H1 (cell line): Measurements from ENCODE around the gene ZKSCAN1. TPM values are rescaled to one million over a fixed set of nuclear protein-coding genes. Genes with fewer than 3 reads are reported as not detected.
A peak's percentile ranks its signal among the peaks of the same experiment; 100 is the strongest.

ENCODE experiments used
- CTCF ChIA-PET: fragments of 300-600 bp; sonication (Branson Sonifier 250); formaldehyde crosslinking; loops from one replicate; lab custom pipeline; 2021; ENCODE audit not compliant: partially characterized antibody; lab: Charles Lee
- POLR2A ChIA-PET: fragments of 300-600 bp; sonication (Branson Sonifier 250); formaldehyde crosslinking; loops from one replicate; lab custom pipeline; 2021; ENCODE audit warnings: inconsistent platforms; ENCODE audit not compliant: partially characterized antibody; lab: Charles Lee
- DNase-seq, 2 experiments: peaks; one replicate each; pipeline versions ENCODE4 v3.0.0 to v3.0.0-alpha.2; 2010 to 2022; ENCODE audit warnings: low spot score in 2 of 2, low read depth in 1 of 2, mixed read lengths in 1 of 2
- FAIRE-seq: peaks from 2 replicates; lab custom pipeline; 2011; peaks lifted over from hg19 to GRCh38; lab: Jason Lieb, UNC
- H2AFZ ChIP-seq: 2 replicates; pipeline ENCODE4 v1.8.1; 2012; ENCODE audit warnings: low read length, inconsistent platforms
- H2AK5ac ChIP-seq: 2 replicates; pipeline ENCODE4 v1.6.1; 2013; ENCODE audit warnings: low read depth, low read length
- H2BK120ac ChIP-seq: replicated peaks from 2 replicates; pipeline ENCODE3; 2013; ENCODE audit warnings: low read depth, low read length, inconsistent platforms
- H2BK12ac ChIP-seq: 2 replicates; pipeline ENCODE4 v1.6.1; 2013; ENCODE audit warnings: low read depth, low read length
- H2BK15ac ChIP-seq: 2 replicates; pipeline ENCODE4 v1.6.1; 2013; ENCODE audit warnings: low read length
- H2BK20ac ChIP-seq: 2 replicates; pipeline ENCODE4 v1.6.1; 2013; ENCODE audit warnings: low read length
- H2BK5ac ChIP-seq: 2 replicates; pipeline ENCODE4 v1.6.1; 2013; ENCODE audit warnings: low read depth, low read length
- H3K14ac ChIP-seq: 2 replicates; pipeline ENCODE4 v1.6.1; 2013; ENCODE audit warnings: inconsistent platforms; ENCODE audit not compliant: insufficient read length
- H3K18ac ChIP-seq: 2 replicates; pipeline ENCODE4 v1.6.1; 2013; ENCODE audit warnings: low read length; ENCODE audit errors: extremely low read depth
- H3K23ac ChIP-seq: 2 replicates; pipeline ENCODE4 v1.6.1; 2013; ENCODE audit warnings: inconsistent platforms; ENCODE audit not compliant: insufficient read length
- H3K23me2 ChIP-seq: 2 replicates; pipeline ENCODE4 v1.6.1; 2013; ENCODE audit warnings: low read depth, low read length
- H3K27ac ChIP-seq: 2 replicates; pipeline ENCODE4 v1.6.1; 2011; ENCODE audit warnings: low read depth, low read length, inconsistent platforms
- H3K27me3 ChIP-seq, 4 experiments: replicated peaks in 1 of 4; 1 replicate in 1 of 4; 2 replicates in 3 of 4; pipeline versions ENCODE4 v1.6.1 to v1.8.1; 2011 to 2013; ENCODE audit warnings: low read length in 3 of 4, mild to moderate bottlenecking in 3 of 4, inconsistent platforms in 2 of 4, mixed read lengths in 2 of 4, moderate library complexity in 1 of 4; ENCODE audit not compliant: control insufficient read depth in 3 of 4, insufficient read depth in 3 of 4; ENCODE audit errors: extremely low read depth in 1 of 4
- H3K36me3 ChIP-seq, 4 experiments: 2 replicates each; pipeline versions ENCODE4 v1.6.1 to v1.8.1; 2011 to 2013; ENCODE audit warnings: mild to moderate bottlenecking in 4 of 4, low read length in 3 of 4, moderate library complexity in 2 of 4, control low read depth in 1 of 4, inconsistent platforms in 1 of 4; ENCODE audit not compliant: insufficient read depth in 4 of 4, control insufficient read depth in 2 of 4
- H3K4ac ChIP-seq: replicated peaks from 2 replicates; pipeline ENCODE3; 2013; ENCODE audit warnings: low read length, low read depth, mixed read lengths, inconsistent platforms; ENCODE audit not compliant: insufficient read length
- H3K4me1 ChIP-seq, 4 experiments: replicated peaks in 1 of 4; 1 replicate in 1 of 4; 2 replicates in 3 of 4; pipeline versions ENCODE4 v1.6.1 to v1.8.1; 2011 to 2013; ENCODE audit warnings: low read length in 3 of 4, inconsistent platforms in 2 of 4, mixed read lengths in 1 of 4; ENCODE audit not compliant: insufficient read depth in 4 of 4, control insufficient read depth in 3 of 4
- H3K4me2 ChIP-seq, 2 experiments: 2 replicates each; pipeline versions ENCODE4 v1.6.1 to v1.8.1; 2011 to 2013; ENCODE audit warnings: low read depth in 2 of 2, low read length in 2 of 2, control low read depth in 1 of 2, inconsistent platforms in 1 of 2, mild to moderate bottlenecking in 1 of 2; ENCODE audit not compliant: insufficient read depth in 1 of 2
- H3K4me3 ChIP-seq, 4 experiments: fragments of 200-600, 300-600 bp in 1 of 4; sonication (generic), shearing (Covaris generic), sonication (Bioruptor Twin) in 1 of 4; 2 replicates each; pipeline versions ENCODE4 v1.5.1 to v1.8.1; 2011 to 2016; ENCODE audit warnings: low read length in 4 of 4, low read depth in 3 of 4, control low read depth in 2 of 4, inconsistent platforms in 2 of 4, mild to moderate bottlenecking in 2 of 4, mixed read lengths in 1 of 4, moderate library complexity in 1 of 4; ENCODE audit not compliant: insufficient read depth in 2 of 4; ENCODE audit errors: extremely low read depth in 1 of 4
- H3K56ac ChIP-seq: replicated peaks from 2 replicates; pipeline ENCODE3; 2013; ENCODE audit warnings: low read depth, mild to moderate bottlenecking, mixed read lengths, low read length, inconsistent platforms; ENCODE audit not compliant: insufficient read length
- H3K79me1 ChIP-seq: 2 replicates; pipeline ENCODE4 v1.6.1; 2013; ENCODE audit warnings: low read depth, low read length, control low read depth
- H3K79me2 ChIP-seq, 2 experiments: 2 replicates each; pipeline versions ENCODE4 v1.6.1 to v1.8.1; 2012 to 2013; ENCODE audit warnings: low read length in 2 of 2, mild to moderate bottlenecking in 2 of 2, inconsistent platforms in 1 of 2; ENCODE audit not compliant: insufficient read depth in 2 of 2, control insufficient read depth in 1 of 2
- H3K9ac ChIP-seq, 4 experiments: replicated peaks in 1 of 4; 1 replicate in 1 of 4; 2 replicates in 3 of 4; pipeline versions ENCODE4 v1.6.1 to v1.8.1; 2011 to 2013; ENCODE audit warnings: low read depth in 3 of 4, low read length in 3 of 4, control low read depth in 2 of 4, mild to moderate bottlenecking in 2 of 4, moderate library complexity in 2 of 4, inconsistent platforms in 1 of 4; ENCODE audit errors: extremely low read depth in 1 of 4
- H3K9me3 ChIP-seq, 2 experiments: 2 replicates each; pipeline versions ENCODE4 v1.6.1 to v1.8.1; 2012 to 2013; ENCODE audit warnings: mild to moderate bottlenecking in 2 of 2, moderate library complexity in 2 of 2, control low read depth in 1 of 2, inconsistent platforms in 1 of 2, low read depth in 1 of 2, low read length in 1 of 2, mixed read lengths in 1 of 2; ENCODE audit not compliant: insufficient read depth in 2 of 2
- H4K20me1 ChIP-seq, 2 experiments: replicated peaks in 1 of 2; 2 replicates each; pipeline versions ENCODE3 to v1.8.1; 2011 to 2013; ENCODE audit warnings: inconsistent platforms in 2 of 2, low read length in 2 of 2, mild to moderate bottlenecking in 1 of 2; ENCODE audit not compliant: insufficient read depth in 2 of 2, control insufficient read depth in 1 of 2
- H4K5ac ChIP-seq: 2 replicates; pipeline ENCODE4 v1.6.1; 2013; ENCODE audit warnings: low read length, low read depth, mixed read lengths, inconsistent platforms; ENCODE audit not compliant: insufficient read length
- H4K8ac ChIP-seq: 2 replicates; pipeline ENCODE4 v1.8.0; 2013; ENCODE audit warnings: mild to moderate bottlenecking, moderate library complexity, low read length, inconsistent platforms; ENCODE audit not compliant: insufficient read depth; ENCODE audit errors: extremely low read depth
- H4K91ac ChIP-seq: replicated peaks from 2 replicates; pipeline ENCODE3; 2013; ENCODE audit warnings: low read length, mixed read lengths, inconsistent platforms; ENCODE audit not compliant: insufficient read length
- CHD1 ChIP-seq: IDR thresholded peaks from 2 replicates; pipeline ENCODE4 v1.6.1; 2012; ENCODE audit warnings: low read depth, low read length, improper control_type of control experiment
- EGR1 ChIP-seq: IDR thresholded peaks from 2 replicates; pipeline ENCODE4 v1.6.1; 2011; ENCODE audit warnings: low read depth, low read length, borderline replicate concordance
- EP300 ChIP-seq, 2 experiments: IDR thresholded peaks; 1 replicate in 1 of 2; 2 replicates in 1 of 2; pipeline ENCODE4 v1.6.1; 2011 to 2012; ENCODE audit warnings: low read depth in 2 of 2, low read length in 2 of 2, mild to moderate bottlenecking in 2 of 2, borderline replicate concordance in 1 of 2, inconsistent platforms in 1 of 2, moderate library complexity in 1 of 2
- HDAC6 ChIP-seq: IDR thresholded peaks from one replicate; pipeline ENCODE4 v1.7.1; 2012; ENCODE audit warnings: low read depth, mild to moderate bottlenecking, inconsistent platforms, low read length, moderate library complexity
- KDM4A ChIP-seq: IDR thresholded peaks from one replicate; pipeline ENCODE4 v1.7.1; 2012; ENCODE audit warnings: low read depth, mild to moderate bottlenecking, moderate library complexity, low read length, inconsistent platforms; ENCODE audit not compliant: severe bottlenecking
- KDM5A ChIP-seq: fragments of 200-600 bp; IDR thresholded peaks from 2 replicates; pipeline ENCODE4 v1.7.1; 2012; ENCODE audit warnings: mild to moderate bottlenecking, low read length, inconsistent platforms, mixed read lengths
- WGBS, 2 experiments: shearing (Covaris generic) in 1 of 2; methylation state at CpG; one replicate each; pipeline versions ENCODE4 v1.1.6 to v1.1.7; 2013 to 2015; ENCODE audit warnings: low lambda C conversion rate in 2 of 2, mixed read lengths in 2 of 2, inconsistent platforms in 1 of 2, low coverage in 1 of 2, missing lambda C conversion rate in 1 of 2; ENCODE audit not compliant: insufficient replicate concordance in 2 of 2, insufficient coverage in 1 of 2, insufficient read length in 1 of 2; ENCODE audit errors: extremely low coverage in 1 of 2, missing lambda C conversion rate in 1 of 2; 5-methylcytosine and 5-hydroxymethylcytosine counted together
- polyA plus RNA-seq, 7 experiments: library from polyadenylated mRNA; depleted of rRNA in 3 of 7; stranded (reverse) in 5 of 7; unstranded in 2 of 7; fragments of >200 nt in 5 of 7; fragments of 200-250 nt in 2 of 7; gene quantifications; 1 replicate in 5 of 7; 2 replicates in 1 of 7; 4 replicates in 1 of 7; pipeline versions ENCODE4 v1.2.1 to v1.2.3, GENCODE V29; 2011 to 2013; ENCODE audit warnings: missing spikeins in 2 of 7, mixed read lengths in 2 of 7
- total RNA-seq: library from RNA; stranded (reverse); fragmentation: NEBNext Ultra II Directional; extraction: Animal tissue kit (Norgen Biotek cat#: 25700); gene quantifications from 2 replicates; pipeline ENCODE4 v1.2.1, GENCODE V29; 2021
- TF ChIP-seq, protein P1 (sequence below): IDR thresholded peaks from 2 replicates; pipeline ENCODE4 v1.6.1; 2012; ENCODE audit warnings: inconsistent platforms

Gene ZKSCAN1
- total and polyA plus RNA-seq, 2 of the 8 experiments (the other 6 are each of a cell fraction or from before 2014, with no cell fraction given), result 8.2 to 40.6 TPM

DNA sequence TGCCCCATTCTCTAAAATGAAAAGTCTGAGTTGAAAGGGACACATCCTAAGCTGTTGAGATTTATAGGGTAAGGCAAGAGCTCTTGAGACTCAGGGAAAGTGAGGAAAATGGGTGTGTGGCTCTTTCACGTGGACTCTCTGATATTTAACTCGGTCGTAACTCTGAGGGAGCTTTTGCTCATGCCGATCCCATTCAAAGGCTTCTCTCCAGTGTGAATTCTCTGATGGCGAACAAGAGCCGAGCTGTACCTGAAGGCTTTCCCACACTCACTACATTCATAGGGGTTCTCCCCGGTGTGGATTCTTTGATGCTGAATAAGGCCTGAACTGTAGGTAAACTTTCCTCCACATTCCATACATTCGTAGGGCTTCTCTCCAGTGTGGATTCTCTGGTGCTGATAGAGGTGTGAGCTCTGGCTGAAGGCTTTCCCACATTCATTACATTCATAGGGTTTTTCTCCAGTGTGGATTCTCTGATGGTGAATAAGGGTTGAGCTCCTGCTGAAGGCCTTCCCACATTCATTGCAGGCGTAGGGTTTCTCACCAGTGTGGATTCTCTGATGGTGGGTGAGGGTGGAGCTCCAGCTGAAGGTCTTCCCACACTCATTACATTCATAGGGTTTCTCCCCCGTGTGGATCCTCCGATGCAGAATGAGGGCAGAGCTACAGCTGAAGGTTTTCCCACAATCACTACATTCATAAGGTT, 55.8 kb downstream of the ZKSCAN1 start:
- no peak overlapping the region for H4K8ac ChIP-seq
- no peak overlapping the region for H3K4ac ChIP-seq
- no peaks in the 10 kb centered on the region for H3K79me2 ChIP-seq
- H3K14ac ChIP-seq, result no peak overlapping the region
- H3K27me3 ChIP-seq, result no peaks in the 10 kb centered on the region; a peak in 1 of 7 replicates
- no peak overlapping the region for H2BK20ac ChIP-seq
- H3K23me2 ChIP-seq, result no peaks in the 10 kb centered on the region
- no peaks in the 10 kb centered on the region; the same call in none of the 2 replicates for H3K79me1 ChIP-seq
- no peak overlapping the region for H2AK5ac ChIP-seq
- no peak overlapping the region for H2BK12ac ChIP-seq
- H3K9ac ChIP-seq, result no peak overlapping the region
- H3K36me3 ChIP-seq, result peaks cover 60 to 80% (median 73%) of the 10 kb centered on the region in 4 experiments
- 96% methylated on average over 11 of the region's 11 CpGs; no CpG with 5 or more reads in 1 of the 2 experiments for WGBS, 2 experiments
- H2BK15ac ChIP-seq, result no peak overlapping the region
- DNase-seq (no peak), FAIRE-seq (no peak)
- H3K4me1 ChIP-seq, result no peaks in the 10 kb centered on the region
- no peak overlapping the region for H3K18ac ChIP-seq
- CTCF ChIA-PET, result interaction anchor here (0.7 to 2.0 kb wide), 11 partner anchors 8 to 157 kb away, joined by 3 to 6 read pairs (median 4); no protein-coding TSS in a partner anchor
- H3K4me2 ChIP-seq, result no peak overlapping the region
- H2BK5ac ChIP-seq, result no peak overlapping the region
- POLR2A ChIA-PET, result interaction anchor here (0.9 to 19.6 kb wide), 12 partner anchors 10 to 156 kb away, joined by 3 to 294 read pairs (median 5); partner anchors contain the start of genes AP4M1, COPS6, MCM7 and ZNF3
- peak overlapping the region in 1 of 4 experiments; percentile 9; a peak in 1 of 8 replicates for H3K4me3 ChIP-seq
- no peak overlapping the region for H2BK120ac ChIP-seq
- H4K20me1 ChIP-seq, result no peaks in the 10 kb centered on the region
- no peak overlapping the region for H3K27ac ChIP-seq
- no peak overlapping the region for H3K56ac ChIP-seq
- H2AFZ ChIP-seq, result no peak overlapping the region
- no peak overlapping the region for H4K5ac ChIP-seq
- H3K9me3 ChIP-seq, result peaks cover 64 to 66% of the 10 kb centered on the region in 2 experiments
- H3K23ac ChIP-seq, result no peak overlapping the region
- H4K91ac ChIP-seq, result no peak overlapping the region
- TF ChIP-seq HDAC6 (peak; percentile 15), EGR1 (no peak), KDM4A (no peak), EP300 (IDR thresholded peaks at IDR 0.05; ENCODE audit: borderline replicate concordance in 1 of 2, low read depth in 2 of 2, low read length in 2 of 2) (no peak), KDM5A (no peak), CHD1 (no peak)
- TF ChIP-seq, protein P1, sequence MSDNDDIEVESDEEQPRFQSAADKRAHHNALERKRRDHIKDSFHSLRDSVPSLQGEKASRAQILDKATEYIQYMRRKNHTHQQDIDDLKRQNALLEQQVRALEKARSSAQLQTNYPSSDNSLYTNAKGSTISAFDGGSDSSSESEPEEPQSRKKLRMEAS, result no peak
